ENCODE measurements around the gene TPRG1. TPM values are rescaled to one million over a fixed set of nuclear protein-coding genes. Genes with fewer than 3 reads are reported as not detected.

Gene TPRG1
- polyA plus RNA-seq, 1 donor (not counting 4 experiments of a cell fraction or from before 2014, with no cell fraction given), result 1.5 TPM

DNA sequence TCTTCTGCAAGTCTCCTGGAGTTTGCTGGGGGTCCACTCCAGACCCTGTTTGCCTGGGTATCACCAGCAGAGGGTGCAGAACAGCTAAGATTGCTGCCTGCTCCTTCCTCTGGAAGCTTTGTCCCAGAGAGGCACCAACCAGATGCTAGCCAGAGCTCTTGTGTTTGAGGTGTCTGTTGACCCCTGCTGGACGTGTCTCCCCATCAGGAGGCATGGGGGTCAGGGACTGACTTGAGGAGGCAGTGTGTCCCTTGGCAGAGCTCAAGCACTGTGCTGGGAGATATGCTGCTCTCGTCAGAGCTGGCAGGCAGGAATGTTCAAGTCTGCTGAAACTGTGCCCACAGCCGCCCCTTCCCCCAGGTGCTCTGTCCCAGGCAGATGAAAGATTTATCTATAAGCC is 86.5 kb downstream of the TPRG1 start:
- Histone ChIP-seq H3K4me2 (ENCODE audit: control insufficient read depth, extremely low read depth, insufficient read depth, low read depth, low read length) (no peak overlapping the region), H3K9me3 (ENCODE audit: control insufficient read depth, low read depth, low read length) (no peaks in the 10 kb centered on the region), H3K79me2 (ENCODE audit: control insufficient read depth, insufficient read depth, low read length) (no peaks in the 10 kb centered on the region), H3K27me3 (ENCODE audit: control insufficient read depth, extremely low read depth, insufficient read depth, low read length) (no peaks in the 10 kb centered on the region), H3K36me3 (ENCODE audit: control insufficient read depth in 2 of 2, extremely low read depth in 1 of 2, insufficient read depth in 2 of 2, low read length in 2 of 2) (no peaks in the 10 kb centered on the region), H2AFZ (ENCODE audit: control insufficient read depth, low read length) (no peak overlapping the region), H3K4me3 (ENCODE audit: control insufficient read depth in 2 of 3, extremely low read depth in 1 of 3, insufficient read depth in 2 of 3, low read depth in 1 of 3, low read length in 3 of 3) (no peak overlapping the region), H3K4me1 (ENCODE audit: control insufficient read depth, extremely low read depth, insufficient read depth, low read length) (no peaks in the 10 kb centered on the region), H3K9me1 (ENCODE audit: control insufficient read depth, extremely low read depth, insufficient read depth, low read length) (no peaks in the 10 kb centered on the region), H3K27ac (ENCODE audit: control insufficient read depth, insufficient read depth, low read length) (no peak overlapping the region), H4K20me1 (ENCODE audit: control insufficient read depth, extremely low read depth, insufficient read depth, low read length) (no peaks in the 10 kb centered on the region), H3K9ac (ENCODE audit: control insufficient read depth, extremely low read depth, insufficient read depth, low read length) (no peak overlapping the region)
- FAIRE-seq (no peak), DNase-seq (ENCODE audit: low read depth, low spot score) (no peak)
- TF ChIP-seq EZH2 (IDR thresholded peaks at IDR 0.05; ENCODE audit: low read length), result no peak
- TF ChIP-seq, protein P1, sequence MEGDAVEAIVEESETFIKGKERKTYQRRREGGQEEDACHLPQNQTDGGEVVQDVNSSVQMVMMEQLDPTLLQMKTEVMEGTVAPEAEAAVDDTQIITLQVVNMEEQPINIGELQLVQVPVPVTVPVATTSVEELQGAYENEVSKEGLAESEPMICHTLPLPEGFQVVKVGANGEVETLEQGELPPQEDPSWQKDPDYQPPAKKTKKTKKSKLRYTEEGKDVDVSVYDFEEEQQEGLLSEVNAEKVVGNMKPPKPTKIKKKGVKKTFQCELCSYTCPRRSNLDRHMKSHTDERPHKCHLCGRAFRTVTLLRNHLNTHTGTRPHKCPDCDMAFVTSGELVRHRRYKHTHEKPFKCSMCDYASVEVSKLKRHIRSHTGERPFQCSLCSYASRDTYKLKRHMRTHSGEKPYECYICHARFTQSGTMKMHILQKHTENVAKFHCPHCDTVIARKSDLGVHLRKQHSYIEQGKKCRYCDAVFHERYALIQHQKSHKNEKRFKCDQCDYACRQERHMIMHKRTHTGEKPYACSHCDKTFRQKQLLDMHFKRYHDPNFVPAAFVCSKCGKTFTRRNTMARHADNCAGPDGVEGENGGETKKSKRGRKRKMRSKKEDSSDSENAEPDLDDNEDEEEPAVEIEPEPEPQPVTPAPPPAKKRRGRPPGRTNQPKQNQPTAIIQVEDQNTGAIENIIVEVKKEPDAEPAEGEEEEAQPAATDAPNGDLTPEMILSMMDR (optimal IDR thresholded peaks at IDR 0.05 in 1 of 3, IDR thresholded peaks at IDR 0.05 in 1 of 3, conservative IDR thresholded peaks at IDR 0.05 in 1 of 3; ENCODE audit: extremely low read depth in 1 of 3, insufficient read depth in 2 of 3, low read length in 3 of 3), result peak in 1 of 3 experiments; percentile 1
- dilution Hi-C loops (cut with MboI; ENCODE audit: extremely low pct_ligation_motif_present, low sequenced_read_pairs), result no loop called here

DNA sequence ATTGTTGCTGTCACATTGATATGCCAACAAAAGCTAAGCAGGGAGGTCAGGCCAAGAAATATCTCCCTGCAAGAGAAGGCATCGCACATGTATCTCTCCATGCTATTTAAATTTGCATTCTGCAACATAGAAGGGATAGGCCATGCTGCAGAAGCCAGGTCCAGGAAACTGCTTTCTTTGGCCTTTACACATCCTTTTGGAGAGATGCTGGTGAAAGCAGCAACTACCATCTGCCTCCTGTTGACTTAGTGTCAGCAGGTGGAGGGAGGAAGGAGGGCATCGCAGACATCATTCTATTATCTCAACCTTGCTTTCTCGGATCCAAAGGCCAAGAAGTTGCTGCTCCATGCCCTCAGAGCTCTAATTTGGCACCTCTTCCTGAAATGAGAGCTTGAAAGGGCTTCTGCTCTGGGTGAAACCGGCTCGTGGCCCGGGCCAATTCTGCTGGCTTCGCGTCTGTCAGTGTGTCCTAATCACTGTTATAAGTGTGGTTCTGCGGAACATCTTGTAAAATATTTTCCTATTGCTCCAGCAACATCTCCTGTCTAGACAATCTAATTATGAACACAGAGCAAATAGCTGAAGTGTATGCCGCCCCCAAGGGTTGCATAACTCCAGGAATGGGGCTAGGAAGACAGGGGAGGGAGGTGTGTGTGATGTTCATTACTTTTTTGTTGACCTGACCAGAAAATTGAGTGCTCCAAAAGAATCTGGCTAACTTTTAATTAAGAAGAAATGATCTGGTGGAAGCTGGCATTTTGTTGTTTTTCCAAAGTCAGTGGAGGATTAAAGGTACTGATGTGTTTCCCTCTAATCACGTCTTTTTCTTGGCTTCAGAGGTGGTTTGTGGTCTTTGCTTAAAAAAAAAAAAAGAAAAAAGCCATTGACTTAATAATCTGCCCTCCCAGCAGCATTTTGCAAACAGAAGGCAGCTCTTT is 89.1 kb downstream of the TPRG1 start:
- DNase-seq (ENCODE audit: low read depth, low spot score) (no peak), FAIRE-seq (no peak)
- H3K9ac ChIP-seq (ENCODE audit: control insufficient read depth, extremely low read depth, insufficient read depth, low read length), result no peak overlapping the region
- H3K9me3 ChIP-seq (ENCODE audit: control insufficient read depth, low read depth, low read length), result no peaks in the 10 kb centered on the region
- TF ChIP-seq EZH2 (IDR thresholded peaks at IDR 0.05; ENCODE audit: low read length), result no peak
- TF ChIP-seq, protein P1 (optimal IDR thresholded peaks at IDR 0.05 in 1 of 3, IDR thresholded peaks at IDR 0.05 in 1 of 3, conservative IDR thresholded peaks at IDR 0.05 in 1 of 3; ENCODE audit: extremely low read depth in 1 of 3, insufficient read depth in 2 of 3, low read length in 3 of 3), result no peak
- H3K27ac ChIP-seq (ENCODE audit: control insufficient read depth, insufficient read depth, low read length), result no peak overlapping the region
- H3K79me2 ChIP-seq (ENCODE audit: control insufficient read depth, insufficient read depth, low read length), result no peaks in the 10 kb centered on the region
- no peak overlapping the region for H3K4me2 ChIP-seq (ENCODE audit: control insufficient read depth, extremely low read depth, insufficient read depth, low read depth, low read length)
- no peaks in the 10 kb centered on the region for H3K9me1 ChIP-seq (ENCODE audit: control insufficient read depth, extremely low read depth, insufficient read depth, low read length)
- H3K27me3 ChIP-seq (ENCODE audit: control insufficient read depth, extremely low read depth, insufficient read depth, low read length), result no peaks in the 10 kb centered on the region
- no peak overlapping the region for H2AFZ ChIP-seq (ENCODE audit: control insufficient read depth, low read length)
- H3K36me3 ChIP-seq (ENCODE audit: control insufficient read depth in 2 of 2, extremely low read depth in 1 of 2, insufficient read depth in 2 of 2, low read length in 2 of 2), result no peaks in the 10 kb centered on the region
- H4K20me1 ChIP-seq (ENCODE audit: control insufficient read depth, extremely low read depth, insufficient read depth, low read length), result no peaks in the 10 kb centered on the region
- H3K4me1 ChIP-seq (ENCODE audit: control insufficient read depth, extremely low read depth, insufficient read depth, low read length), result no peaks in the 10 kb centered on the region
- dilution Hi-C loops (cut with MboI; ENCODE audit: extremely low pct_ligation_motif_present, low sequenced_read_pairs), result no loop called here
- H3K4me3 ChIP-seq (ENCODE audit: control insufficient read depth in 2 of 3, extremely low read depth in 1 of 3, insufficient read depth in 2 of 3, low read depth in 1 of 3, low read length in 3 of 3), result no peak overlapping the region
